NK-92 (cell line): ENCODE measurements around the gene ATP5MC3.

Experiments used
- DNase-seq: peaks from one replicate; lab custom pipeline; 2025; ENCODE audit not compliant: unreplicated experiment; lab: John Stamatoyannopoulos, UW

The ATP5MC3 gene

DNA sequence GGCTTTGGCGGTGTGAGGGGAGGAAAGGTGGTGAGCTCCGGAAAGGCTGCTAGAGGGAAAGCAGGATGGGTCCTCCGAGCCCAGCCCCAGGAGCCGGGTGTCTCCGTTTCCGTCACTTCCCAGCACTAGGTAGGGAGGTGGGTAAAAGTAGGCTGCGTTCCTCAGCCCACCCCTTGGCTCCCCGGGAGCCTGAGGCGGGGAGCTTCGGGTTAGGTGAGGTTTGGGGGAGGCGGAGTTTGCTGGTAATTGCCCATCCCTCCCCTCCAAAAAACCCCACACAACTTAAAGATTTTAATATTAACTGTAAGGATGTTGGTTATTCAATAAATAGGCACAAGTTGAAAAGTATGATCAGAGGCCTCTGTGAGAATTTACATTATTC, 13.0 kb downstream of the ATP5MC3 start:
- no peak for DNase-seq

DNA sequence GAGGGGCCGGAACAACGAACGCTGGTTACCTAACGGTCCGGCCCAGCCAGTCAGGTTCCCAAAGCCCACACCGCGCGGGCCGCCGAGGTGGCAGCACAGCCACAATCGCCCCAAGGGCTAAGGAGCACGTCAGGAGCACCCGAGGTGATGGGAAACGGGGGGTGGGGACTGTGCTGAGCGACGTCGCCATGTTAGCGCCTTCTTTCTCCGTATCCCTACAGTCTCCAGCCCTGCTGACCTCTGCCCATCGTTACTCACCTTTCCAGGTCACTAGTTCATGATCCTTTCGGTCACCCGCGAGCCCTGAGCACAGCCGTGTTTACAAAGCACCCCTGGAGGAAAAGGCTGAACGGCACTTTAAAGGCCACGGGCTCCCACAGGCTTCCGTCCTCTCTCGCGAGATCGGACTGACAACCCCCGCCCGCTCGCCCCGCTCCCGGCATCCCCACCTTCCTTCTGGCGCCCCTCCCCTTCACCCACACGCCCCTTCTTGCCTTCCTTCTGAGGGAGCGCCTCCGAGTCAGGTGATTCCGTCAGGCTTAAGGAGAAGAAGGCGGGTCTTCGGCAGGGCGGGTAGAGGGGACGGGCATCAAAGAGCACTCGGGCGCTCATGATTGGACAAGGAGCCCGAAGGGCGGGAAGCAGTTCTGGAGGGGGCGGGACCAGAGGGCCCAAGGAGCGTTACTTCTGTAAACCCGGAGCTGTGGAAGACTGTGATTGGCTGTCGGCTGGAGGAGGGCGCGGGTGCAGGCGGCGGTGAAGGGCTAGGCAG, 13.5 kb downstream of the ATP5MC3 start, which contains the start of gene ATF2:
ATF2 (minus strand) TSS at position 412 of the 772 bp plus-strand sequence. CDS start 31,760 bp downstream, outside the sequence.
- peak; percentile 90 for DNase-seq

DNA sequence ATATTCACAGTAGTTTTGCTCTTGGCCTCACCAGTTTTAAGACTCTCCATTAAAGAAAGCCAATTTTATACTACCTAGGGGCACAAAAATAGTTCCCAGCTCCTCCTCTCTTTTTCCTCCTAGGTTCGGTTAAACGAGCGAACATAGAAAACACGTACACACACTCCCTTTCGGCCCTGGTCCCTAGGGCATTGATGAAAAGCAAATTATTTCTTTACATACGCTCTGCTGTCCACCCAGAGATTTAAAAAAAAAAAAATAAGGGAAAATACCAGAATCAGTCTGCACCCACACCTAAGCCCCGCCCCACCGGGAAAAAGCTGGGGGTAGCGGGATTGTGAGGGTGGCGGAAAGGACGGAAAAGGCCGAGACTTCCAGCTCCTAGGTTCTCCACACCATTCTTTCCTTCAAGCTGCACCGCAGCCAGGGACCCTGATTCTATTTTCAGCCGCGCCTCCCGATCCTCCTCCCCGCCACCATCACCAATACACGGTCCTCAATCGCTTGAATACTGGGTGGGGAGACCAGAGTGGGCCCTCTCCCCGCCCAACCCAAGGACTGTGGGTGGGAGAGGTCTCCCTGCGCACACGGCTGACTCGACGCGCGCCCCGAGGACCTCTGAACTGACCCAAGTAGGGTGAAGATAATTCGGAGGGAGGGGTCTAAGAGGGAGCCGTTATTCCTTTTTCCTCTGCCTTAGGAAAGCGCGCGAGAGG, 14.3 kb downstream of the ATP5MC3 start:
- DNase-seq, result no peak

DNA sequence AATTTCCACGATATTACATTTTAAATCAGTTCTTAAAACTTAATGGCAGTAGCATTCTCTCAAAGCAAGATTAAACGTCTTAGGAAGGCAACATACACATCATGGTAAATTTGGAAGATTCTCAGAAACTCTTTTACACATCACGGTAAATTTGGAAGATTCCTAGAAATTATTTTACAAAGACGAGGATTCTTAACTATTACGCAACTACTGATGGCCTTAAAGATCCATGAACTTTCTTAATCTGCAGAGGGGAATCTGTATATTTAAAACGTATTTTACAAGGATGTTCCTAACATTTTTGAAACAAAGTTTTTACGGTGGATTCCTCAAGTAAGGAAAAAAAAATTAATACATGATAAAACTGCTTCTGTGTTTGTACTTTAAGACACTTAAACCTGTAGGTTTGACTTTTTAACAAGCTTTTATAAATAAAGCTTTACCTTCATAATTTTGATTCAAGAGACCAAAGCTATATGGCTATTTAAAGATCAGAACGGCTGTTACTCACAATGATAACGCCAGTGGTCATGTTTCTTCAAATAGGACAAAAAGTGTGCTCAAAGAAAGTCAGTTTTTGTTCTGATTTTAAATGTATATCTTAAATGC, 15.2 kb downstream of the ATP5MC3 start:
- DNase-seq, result no peak

DNA sequence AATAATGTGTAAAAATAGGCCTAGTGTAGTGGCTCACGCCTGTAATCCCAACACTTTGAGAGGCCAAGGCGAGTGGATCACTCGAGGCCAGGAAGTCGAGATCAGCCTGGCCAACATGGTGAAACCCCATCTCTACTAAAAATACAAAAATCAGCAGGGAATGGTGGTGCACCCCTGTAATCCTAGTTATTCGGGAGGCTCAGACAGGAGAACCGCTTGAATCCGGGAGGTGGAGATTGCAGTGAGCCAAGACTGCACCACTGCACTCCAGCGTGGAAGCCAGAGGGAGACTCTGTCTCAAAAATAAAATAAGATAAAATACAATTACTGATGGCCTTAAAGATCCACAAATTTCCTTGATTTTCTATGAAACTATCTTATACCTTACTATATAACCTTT, 17.3 kb downstream of the ATP5MC3 start:
- DNase-seq, result no peak

DNA sequence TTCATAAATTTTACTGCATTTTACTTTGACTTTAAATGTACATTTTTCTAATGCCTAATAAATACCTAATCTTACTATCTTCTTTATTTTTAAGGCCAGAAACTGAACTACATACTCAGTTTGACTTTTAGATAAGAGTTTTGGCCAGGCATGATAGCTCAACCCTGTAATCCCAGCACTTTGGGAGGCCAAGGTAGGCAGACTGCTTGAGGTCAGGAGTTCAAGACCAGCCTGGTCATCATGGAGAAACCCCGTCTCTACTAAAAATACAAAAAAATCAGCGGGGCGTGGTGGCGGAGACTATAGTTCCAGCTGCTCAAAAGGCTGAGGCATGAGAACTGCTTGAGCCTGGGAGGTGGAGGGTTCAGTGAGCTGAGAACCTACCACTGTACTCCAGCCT, 22.6 kb downstream of the ATP5MC3 start:
- DNase-seq, result no peak

DNA sequence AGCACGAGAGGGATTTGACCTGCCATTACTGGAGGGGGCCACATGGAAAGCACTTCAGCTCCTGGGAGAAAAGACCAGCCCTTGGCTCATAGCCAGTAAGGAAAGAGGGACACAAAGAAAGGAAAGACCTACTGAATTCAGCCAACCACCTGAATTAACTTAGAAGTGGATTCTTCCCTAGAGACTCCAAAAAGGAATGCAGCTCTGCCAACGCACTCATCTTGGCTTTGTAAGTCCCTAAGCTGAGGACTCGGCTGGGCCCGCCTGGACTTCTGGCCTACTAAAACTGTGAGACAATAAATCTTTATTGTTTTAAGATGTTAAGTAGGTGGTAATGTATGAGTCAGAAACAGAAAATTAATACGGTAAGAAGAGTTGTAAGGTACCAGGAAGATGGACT, 25.0 kb downstream of the ATP5MC3 start:
- DNase-seq, result no peak

DNA sequence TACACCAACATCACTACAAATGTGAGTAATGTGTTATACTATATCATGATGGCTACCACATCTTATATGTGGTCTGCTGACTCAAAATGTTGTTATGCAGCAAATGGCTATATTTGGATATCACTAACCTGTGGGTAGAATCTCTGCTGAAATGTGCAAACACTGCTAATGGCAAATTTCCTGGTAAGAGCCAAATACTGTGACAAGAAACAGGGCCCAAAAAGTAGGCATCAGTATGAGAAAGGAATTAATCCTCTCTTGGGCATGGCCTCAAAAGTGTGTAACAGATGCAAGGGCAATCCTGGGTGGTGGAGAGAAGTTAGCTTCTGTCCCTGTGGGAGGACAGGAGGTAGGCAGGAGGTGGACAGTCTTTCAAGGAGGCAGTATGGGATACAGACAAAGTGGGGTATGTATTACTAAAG, 26.8 kb downstream of the ATP5MC3 start:
- no peak for DNase-seq

DNA sequence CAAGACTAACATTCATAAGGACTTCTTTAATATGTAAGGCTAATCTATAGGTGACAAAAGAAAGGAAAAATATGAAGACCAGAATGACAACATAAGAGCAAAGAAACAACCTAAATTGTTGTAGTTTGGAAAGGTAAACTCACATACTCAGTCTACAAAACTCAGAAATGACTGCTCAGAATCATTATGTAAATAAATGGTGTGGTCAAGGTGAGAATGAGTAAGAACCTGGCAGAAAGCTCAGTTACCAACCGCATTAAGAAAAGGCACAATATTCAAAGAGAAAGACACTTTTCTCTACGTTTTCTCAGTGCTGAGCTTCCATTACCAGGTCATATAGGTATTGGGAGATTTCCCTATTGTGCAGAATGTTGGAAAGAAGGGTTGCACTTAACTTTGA, 29.3 kb downstream of the ATP5MC3 start:
- no peak for DNase-seq

DNA sequence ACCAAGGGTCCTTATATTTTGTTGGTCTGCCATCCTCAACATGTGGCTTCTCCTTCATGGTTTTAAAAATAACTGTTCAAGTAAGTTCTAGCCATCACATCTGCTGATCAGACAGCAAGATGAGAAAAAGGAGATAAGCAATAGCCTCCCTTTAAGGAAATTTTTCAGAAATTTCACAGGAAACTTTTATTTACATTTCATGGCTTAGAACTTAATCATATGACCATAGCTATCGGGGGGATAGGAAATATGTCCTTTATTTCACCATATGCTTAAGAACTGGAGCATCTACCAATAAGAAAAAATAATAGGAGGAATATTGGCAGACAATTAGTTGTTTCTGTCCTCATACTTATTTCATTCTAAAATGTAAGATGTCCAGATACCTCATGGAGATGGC, 29.7 kb downstream of the ATP5MC3 start:
- DNase-seq, result no peak

DNA sequence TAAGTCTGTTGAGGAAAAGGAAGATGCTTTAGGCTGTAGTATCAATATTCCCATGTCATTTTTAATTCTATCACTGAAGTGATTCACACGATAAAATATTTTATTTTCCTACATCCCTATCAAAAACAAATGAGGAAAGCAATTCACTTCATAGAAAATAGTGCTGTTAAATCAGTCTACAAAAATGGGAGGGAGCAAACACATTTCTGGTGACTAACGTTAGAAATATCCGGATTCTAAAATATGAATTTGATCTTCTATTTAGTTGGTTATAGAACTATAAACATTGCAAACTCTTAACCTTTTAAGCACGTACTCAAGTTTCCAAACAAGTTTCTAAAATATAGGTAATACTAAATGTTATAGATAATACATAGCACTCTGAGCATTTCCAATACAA, 34.3 kb downstream of the ATP5MC3 start:
- no peak for DNase-seq

DNA sequence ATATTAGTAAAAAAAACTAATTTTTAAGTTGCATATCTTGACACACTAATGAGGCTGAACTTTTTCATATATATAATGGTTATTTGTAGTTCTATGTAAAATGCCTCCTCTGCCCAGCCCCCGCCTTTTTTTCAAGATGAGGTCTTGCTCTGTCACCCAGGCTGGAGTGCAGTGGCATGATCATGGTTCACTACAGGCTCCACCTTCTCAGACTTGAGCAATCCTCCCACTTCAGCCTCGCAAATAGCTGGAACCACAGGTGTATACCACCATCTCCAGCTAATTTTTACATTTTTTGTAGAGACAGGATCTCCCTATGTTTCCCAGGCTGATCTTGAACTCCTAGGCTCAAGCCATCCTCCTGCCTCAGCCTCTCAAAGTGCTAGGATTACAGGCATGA, 37.8 kb downstream of the ATP5MC3 start:
- DNase-seq, result no peak

DNA sequence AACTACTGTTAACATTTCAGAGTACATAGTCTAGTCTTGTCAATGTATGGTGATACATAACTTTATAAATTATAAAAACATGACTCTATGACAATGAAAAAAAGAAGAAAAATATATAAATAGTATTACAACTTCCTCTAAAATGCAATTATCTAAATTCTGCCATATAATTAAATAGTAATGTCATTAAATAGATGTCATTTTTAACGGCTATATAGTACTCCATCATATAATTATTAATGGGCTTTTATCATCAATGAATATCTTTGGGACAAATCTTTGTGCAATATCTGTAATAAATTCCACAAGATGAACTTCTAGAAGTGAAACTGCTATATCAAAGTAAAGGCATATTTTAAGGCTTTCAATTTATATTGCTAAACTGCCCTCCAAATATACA, 38.3 kb downstream of the ATP5MC3 start:
- DNase-seq, result no peak

DNA sequence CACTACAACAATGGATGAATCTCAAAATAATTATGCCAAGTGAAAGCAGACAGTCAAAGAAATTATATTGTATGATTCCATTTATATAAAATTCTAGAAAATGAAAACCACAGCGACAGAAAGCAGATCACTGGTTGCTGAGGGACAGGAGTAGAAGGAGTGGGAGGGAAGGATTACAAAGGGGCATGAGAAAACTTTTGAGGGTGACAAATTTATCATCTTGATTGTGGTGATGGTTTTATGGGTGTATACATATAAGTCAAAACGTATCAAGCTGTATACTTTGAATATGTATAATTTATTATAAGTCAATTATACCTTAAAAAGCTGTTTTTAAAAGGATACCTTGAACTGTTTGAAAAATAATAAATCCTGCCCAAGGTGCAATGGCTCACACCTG, 41.2 kb downstream of the ATP5MC3 start:
- DNase-seq, result no peak

DNA sequence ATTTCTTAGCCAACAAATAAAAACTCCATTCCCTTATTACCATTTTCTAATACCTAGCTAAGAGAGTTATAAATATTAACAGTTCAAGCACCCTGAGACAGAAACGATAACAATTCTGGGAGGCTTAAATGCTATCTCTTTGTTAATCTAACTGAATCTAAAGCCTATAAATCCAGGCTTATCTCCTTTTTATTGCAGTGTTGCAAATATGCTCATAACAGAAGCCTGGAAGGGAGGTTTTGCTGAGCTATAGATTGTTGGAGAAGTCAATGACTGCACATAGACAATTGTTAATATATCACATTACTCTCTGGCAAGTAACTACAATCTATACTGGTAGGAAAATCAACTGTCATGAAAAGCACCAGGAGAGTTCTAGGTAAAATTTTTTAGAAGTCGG, 43.7 kb downstream of the ATP5MC3 start:
- no peak for DNase-seq

DNA sequence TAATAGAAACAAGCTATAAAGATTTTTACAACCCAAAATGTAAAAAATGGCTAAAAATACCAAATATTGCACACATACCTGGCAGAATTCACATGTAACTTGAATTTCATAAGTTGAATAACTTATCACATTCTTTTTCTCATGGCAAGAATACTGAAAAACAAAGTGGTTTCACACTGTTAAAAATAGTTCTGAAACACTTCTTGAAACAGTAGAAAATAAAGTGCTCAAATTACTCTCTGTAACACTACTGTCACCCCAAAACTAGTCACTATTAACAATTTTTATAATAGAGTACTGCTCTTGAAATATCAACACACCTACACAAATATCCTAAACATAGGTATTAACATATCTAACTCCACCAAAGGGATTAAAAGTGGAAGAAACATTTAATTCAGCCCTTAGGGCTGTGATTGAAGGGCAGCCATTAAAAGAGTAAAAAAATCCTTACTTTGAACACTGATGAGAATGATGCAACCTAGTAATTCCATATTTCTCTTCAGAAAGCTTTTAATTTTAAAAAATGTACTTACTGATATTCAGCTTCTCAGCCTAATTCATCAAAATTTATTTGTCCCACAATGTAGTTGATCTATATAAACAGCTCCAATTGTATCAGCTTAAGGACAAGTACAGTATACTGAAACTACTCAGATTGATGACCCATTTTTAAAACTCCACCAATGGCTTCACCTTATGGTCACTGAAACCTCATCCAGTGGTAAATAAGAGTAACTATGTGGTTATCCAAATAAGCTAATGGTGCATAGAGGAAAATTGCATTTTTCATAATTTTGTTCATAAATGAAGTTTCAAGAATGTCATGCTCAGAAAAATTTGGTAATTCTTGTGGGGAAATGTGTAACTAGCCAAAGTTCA, 44.9 kb downstream of the ATP5MC3 start:
- no peak for DNase-seq

DNA sequence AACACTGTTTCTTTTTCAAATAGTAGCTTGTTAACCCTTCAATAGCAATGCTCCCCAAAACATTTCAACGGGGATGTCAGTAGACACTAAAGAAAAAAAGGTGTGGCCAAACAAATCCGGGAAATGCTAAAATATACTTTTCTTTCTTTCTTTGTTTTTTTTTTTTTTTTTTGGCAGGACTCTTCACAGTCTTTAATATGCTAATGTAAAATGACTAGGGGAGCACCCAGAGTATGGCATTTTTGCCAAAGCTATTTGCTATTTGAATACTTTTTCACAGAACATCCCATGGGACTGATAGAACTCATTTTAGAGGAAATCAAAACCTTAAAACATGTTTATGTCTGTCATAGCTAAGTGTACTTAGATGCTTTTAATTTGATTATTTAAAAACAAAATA, 45.6 kb downstream of the ATP5MC3 start:
- DNase-seq, result no peak

DNA sequence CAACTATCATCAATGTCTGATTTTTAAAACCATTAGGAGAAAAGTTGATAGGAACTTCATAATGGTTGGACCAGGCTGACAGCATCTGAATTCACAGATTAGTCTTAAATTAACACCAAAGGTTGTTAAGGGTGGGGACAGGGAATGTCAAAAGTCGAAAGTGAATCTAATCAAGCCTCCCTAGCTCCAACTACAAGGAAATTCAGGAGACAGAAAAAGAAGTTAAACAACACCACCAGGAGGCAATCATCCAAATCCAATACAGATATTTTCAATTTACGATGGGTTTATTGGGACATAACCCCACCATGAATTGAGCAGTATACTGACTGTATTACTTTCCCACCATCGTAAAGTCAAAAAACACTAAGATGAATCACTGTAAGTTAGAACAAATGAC, 46.3 kb downstream of the ATP5MC3 start:
- no peak for DNase-seq

DNA sequence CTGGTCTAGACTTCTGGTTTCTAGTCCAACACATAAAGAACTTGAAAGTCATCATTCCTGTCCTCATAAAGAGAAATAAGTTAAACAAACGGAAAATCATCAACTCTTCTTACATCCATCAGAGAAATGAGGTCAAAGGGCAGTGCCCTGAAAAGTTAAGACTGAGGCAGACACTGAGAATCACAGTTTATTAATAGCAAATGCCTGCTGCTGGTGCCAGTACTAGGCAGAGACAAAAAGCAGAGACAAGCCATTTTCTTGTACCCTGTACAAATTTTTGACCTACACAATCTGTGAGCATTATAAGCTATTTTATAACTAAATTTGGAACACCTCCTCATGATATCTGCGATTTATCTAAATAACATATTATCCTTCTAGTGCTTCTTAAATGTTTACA, 50.3 kb downstream of the ATP5MC3 start:
- DNase-seq, result no peak

DNA sequence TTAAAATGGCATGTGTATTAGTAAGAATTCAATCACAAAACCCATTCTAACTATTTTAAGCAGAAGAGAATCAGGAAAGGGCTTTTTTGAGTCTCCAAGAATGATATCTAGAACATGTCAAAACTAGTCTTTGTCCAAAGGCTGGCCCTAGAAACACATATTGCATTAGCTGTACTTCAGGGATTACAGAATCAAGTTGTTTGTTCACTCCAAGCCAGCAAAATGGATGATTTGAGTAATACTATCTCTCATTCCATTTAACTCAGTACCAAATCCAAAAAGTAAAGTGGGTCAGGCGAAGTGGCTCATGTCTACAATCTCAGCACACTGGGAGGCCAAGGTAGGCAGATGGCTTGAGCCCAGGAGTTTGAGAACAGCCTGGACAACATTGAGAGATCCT, 54.8 kb downstream of the ATP5MC3 start:
- DNase-seq, result no peak
